Measurements from ENCODE around the gene ARSG.

DNA sequence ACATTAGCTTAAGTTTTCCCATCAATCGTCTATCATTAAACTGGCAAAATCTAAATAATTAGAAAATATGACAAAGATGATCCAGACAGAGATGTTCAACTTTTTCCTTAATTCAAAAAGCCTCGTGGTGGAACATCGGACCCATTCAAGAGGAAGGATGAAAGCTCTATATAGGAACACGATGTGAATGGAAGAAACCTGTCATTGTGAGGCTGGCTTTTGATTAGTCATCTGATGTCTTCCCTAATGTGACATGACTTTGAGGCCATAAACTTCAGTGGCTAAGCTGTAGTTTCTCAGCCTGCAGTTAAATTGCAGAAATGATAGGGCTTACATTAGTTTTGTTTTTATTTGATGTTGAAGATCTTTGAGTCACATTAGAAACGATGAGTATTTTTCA, 42.4 kb upstream of the ARSG start:
- TF ChIP-seq, protein P1, sequence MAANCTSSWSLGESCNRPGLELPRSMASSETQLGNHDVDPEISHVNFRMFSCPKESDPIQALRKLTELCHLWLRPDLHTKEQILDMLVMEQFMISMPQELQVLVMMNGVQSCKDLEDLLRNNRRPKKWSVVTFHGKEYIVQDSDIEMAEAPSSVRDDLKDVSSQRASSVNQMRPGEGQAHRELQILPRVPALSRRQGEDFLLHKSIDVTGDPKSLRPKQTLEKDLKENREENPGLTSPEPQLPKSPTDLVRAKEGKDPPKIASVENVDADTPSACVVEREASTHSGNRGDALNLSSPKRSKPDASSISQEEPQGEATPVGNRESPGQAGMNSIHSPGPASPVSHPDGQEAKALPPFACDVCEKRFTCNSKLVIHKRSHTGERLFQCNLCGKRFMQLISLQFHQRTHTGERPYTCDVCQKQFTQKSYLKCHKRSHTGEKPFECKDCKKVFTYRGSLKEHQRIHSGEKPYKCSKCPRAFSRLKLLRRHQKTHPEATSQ (tag by site-specific recombination; IDR thresholded peaks at IDR 0.05) = no peak
- TF ChIP-seq, protein P2, sequence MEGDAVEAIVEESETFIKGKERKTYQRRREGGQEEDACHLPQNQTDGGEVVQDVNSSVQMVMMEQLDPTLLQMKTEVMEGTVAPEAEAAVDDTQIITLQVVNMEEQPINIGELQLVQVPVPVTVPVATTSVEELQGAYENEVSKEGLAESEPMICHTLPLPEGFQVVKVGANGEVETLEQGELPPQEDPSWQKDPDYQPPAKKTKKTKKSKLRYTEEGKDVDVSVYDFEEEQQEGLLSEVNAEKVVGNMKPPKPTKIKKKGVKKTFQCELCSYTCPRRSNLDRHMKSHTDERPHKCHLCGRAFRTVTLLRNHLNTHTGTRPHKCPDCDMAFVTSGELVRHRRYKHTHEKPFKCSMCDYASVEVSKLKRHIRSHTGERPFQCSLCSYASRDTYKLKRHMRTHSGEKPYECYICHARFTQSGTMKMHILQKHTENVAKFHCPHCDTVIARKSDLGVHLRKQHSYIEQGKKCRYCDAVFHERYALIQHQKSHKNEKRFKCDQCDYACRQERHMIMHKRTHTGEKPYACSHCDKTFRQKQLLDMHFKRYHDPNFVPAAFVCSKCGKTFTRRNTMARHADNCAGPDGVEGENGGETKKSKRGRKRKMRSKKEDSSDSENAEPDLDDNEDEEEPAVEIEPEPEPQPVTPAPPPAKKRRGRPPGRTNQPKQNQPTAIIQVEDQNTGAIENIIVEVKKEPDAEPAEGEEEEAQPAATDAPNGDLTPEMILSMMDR (tag by site-specific recombination; IDR thresholded peaks at IDR 0.05) = no peak
- TF ChIP-seq ZNF24 (tag by site-specific recombination; IDR thresholded peaks at IDR 0.05) (no peak), ZNF561 (tag by site-specific recombination; IDR thresholded peaks at IDR 0.05; ENCODE audit: borderline replicate concordance) (no peak), ZNF274 (IDR thresholded peaks at IDR 0.05; ENCODE audit: low read length) (no peak), ZNF274 (tag by site-specific recombination; IDR thresholded peaks at IDR 0.05; ENCODE audit: borderline replicate concordance) (no peak), TCF7L2 (IDR thresholded peaks at IDR 0.05; ENCODE audit: borderline replicate concordance, low read depth, low read length) (no peak)
- TF ChIP-seq, protein P3, sequence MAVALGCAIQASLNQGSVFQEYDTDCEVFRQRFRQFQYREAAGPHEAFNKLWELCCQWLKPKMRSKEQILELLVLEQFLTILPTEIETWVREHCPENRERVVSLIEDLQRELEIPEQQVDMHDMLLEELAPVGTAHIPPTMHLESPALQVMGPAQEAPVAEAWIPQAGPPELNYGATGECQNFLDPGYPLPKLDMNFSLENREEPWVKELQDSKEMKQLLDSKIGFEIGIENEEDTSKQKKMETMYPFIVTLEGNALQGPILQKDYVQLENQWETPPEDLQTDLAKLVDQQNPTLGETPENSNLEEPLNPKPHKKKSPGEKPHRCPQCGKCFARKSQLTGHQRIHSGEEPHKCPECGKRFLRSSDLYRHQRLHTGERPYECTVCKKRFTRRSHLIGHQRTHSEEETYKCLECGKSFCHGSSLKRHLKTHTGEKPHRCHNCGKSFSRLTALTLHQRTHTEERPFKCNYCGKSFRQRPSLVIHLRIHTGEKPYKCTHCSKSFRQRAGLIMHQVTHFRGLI (tag by site-specific recombination; IDR thresholded peaks at IDR 0.05) = no peak
